Suprapubic skin (tissue), 4 donors: ENCODE results near the gene ARVCF.

Source experiments
- CTCF ChIP-seq, 2 donors: fragments of 200-600 bp in 1 of 2; fragments of 450-650 bp in 1 of 2; sonication (generic) in 1 of 2; IDR thresholded peaks; one replicate each; pipeline ENCODE4 v1.5.1; 2016 to 2019; ENCODE audit warnings: antibody characterized with exemption in 2 of 2, mild to moderate bottlenecking in 1 of 2, moderate library complexity in 1 of 2
- EP300 ChIP-seq: sonication (generic); formaldehyde crosslinking; IDR thresholded peaks from one replicate; pipeline ENCODE4 v1.6.1; 2017; ENCODE audit warnings: antibody characterized with exemption
- POLR2A ChIP-seq, 2 donors: fragments of 450-650 bp; IDR thresholded peaks; one replicate each; pipeline ENCODE4 v1.6.1; 2017; ENCODE audit warnings: antibody characterized with exemption in 2 of 2, mild to moderate bottlenecking in 2 of 2, moderate library complexity in 2 of 2
- POLR2AphosphoS5 ChIP-seq, 3 donors: sonication (generic); formaldehyde crosslinking; IDR thresholded peaks; one replicate each; pipeline ENCODE4 v1.6.1; 2017; ENCODE audit warnings: antibody characterized with exemption in 3 of 3

- no peak for TF ChIP-seq CTCF (IDR thresholded peaks at IDR 0.05)
- TF ChIP-seq POLR2AphosphoS5 (IDR thresholded peaks at IDR 0.05): no peak
- no peak for TF ChIP-seq POLR2A (IDR thresholded peaks at IDR 0.05)
- no peak for TF ChIP-seq EP300
Observed at GRCh38 chr22:20003304-20003703, 13.3 kb downstream of the ARVCF start.
